ENCODE measurements around the gene IQCE.

DNA sequence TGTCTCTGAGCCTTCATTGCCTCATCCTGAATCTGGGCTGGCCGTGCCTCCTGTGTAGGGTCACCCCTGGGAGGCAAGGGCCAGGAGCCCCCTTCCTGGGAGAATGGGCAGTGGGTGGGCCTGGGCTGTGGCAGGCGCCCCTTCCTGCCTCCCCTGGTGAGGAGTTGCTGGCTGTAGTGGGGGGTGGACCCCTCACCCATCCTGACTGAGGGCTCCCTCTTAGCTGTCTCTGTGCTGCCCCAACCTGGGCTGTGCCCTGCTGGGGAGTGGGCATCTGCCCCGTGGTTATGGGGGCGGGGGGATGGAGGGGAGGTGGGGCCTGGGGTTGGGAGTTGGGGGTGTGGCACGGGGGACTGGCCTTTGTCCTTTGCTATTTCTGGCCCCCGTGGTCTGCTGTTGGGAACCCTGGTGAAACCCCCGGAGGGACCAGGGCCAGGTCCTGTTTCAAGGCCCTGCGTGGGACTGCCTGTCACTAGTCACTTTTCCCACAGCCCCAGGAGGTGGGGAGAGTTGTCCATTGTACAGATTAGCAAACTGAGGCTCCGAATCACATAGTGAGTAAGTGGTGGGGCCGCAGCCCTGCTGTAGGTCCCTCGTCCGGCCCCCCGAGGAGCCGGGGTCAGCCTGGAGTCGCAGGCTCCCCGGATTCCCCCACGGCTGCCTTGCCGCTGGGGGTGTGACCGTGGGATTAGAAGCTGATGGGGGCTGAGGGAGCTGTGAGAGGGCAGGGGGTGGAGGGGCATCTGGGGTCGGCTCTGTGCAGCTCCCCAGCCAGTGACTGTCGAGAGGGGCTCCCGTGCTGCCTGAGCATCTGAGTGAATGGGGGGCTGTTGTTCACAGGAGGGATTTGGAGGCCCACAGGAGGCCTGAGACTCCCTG is 75.7 kb downstream of the IQCE start:
- TF ChIP-seq CTCF (conservative IDR thresholded peaks at IDR 0.05 in 1 of 2, IDR thresholded peaks at IDR 0.05 in 1 of 2; ENCODE audit: low read depth in 1 of 2, low read length in 2 of 2): no peak
- TF ChIP-seq EZH2 (IDR thresholded peaks at IDR 0.05; ENCODE audit: low read length, missing control alignments): no peak
